ENCODE measurements around the gene IDH2. TPM values are rescaled to one million over a fixed set of nuclear protein-coding genes. Genes with fewer than 3 reads are reported as not detected.
"Not testable (repeated sequence)": the region's sequence is repeated elsewhere in the genome, so short reads cannot be mapped to it uniquely, and the experiment has no call there.

IDH2 gene
- total RNA-seq, 1 donor from 2014 or later: 1,067 TPM

- intact Hi-C loops (cut with DNase I): no loop called here
- ATAC-seq (ENCODE audit: poor library complexity) (no peak), DNase-seq (no peak)
Observed at GRCh38 chr15:90124507-90124906, 22.2 kb upstream of the IDH2 start.

- ATAC-seq (ENCODE audit: poor library complexity): no peak
- intact Hi-C loops (cut with DNase I): no loop called here
- DNase-seq: no peak
Observed at GRCh38 chr15:90121086-90121485, 18.8 kb upstream of the IDH2 start.

- DNase-seq (no peak), ATAC-seq (ENCODE audit: poor library complexity) (no peak)
- intact Hi-C loops (cut with DNase I): no loop called here
Observed at GRCh38 chr15:90119367-90119766, 17.1 kb upstream of the IDH2 start.

- DNase-seq: no peak
- intact Hi-C loops (cut with DNase I): no loop called here
- no peak for ATAC-seq (ENCODE audit: poor library complexity)
Observed at GRCh38 chr15:90115783-90116182, 13.5 kb upstream of the IDH2 start.

- intact Hi-C loops (cut with DNase I): no loop called here
- DNase-seq (no peak), ATAC-seq (ENCODE audit: poor library complexity) (no peak)
Observed at GRCh38 chr15:90114451-90114901, 12.2 kb upstream of the IDH2 start.

- ATAC-seq (ENCODE audit: poor library complexity): no peak
- intact Hi-C loops (cut with DNase I): no loop called here
Observed at GRCh38 chr15:90113166-90113565, 10.9 kb upstream of the IDH2 start.

GRCh38 chr15:90109163-90109751 lies 7.0 kb upstream of the IDH2 start:
- DNase-seq; ATAC-seq (ENCODE audit: poor library complexity); intact Hi-C loops (cut with DNase I): not testable (repeated sequence)

More at GRCh38 chr15:90113166-90113565, 10.9 kb upstream of the IDH2 start:
- no peak for DNase-seq

GRCh38 chr15:90108038-90108437 lies 5.8 kb upstream of the IDH2 start:
- intact Hi-C loops (cut with DNase I); ATAC-seq (ENCODE audit: poor library complexity); DNase-seq: not testable (repeated sequence)

- ATAC-seq (ENCODE audit: poor library complexity) (peak; percentile 57), DNase-seq (peak; percentile 75)
- intact Hi-C loops (cut with DNase I): no loop called here
Observed at GRCh38 chr15:90106522-90107117, 4.4 kb upstream of the IDH2 start.

GRCh38 chr15:90105521-90105920 lies 3.3 kb upstream of the IDH2 start:
- intact Hi-C loops (cut with DNase I): no loop called here
- no peak for ATAC-seq (ENCODE audit: poor library complexity)
- no peak for DNase-seq

GRCh38 chr15:90104551-90104950 lies 2.3 kb upstream of the IDH2 start:
- no peak for DNase-seq
- intact Hi-C loops (cut with DNase I): loop anchor here (5.0 kb wide), 1 partner anchor 128 kb away; the partner anchor contains the start of genes CIB1 and GDPGP1
- ATAC-seq (ENCODE audit: poor library complexity): no peak

GRCh38 chr15:90103701-90104329 lies 1.5 kb upstream of the IDH2 start:
- DNase-seq (no peak), ATAC-seq (ENCODE audit: poor library complexity) (peak; percentile 39)
- intact Hi-C loops (cut with DNase I): loop anchor here (5.0 kb wide), 1 partner anchor 128 kb away; the partner anchor contains the start of genes CIB1 and GDPGP1

GRCh38 chr15:90101130-90101968 lies 919 bp downstream of the IDH2 start:
- intact Hi-C loops (cut with DNase I): loop anchor here (5.0 kb wide), 1 partner anchor 131 kb away; the partner anchor contains the start of genes CIB1 and GDPGP1
- ATAC-seq (ENCODE audit: poor library complexity): peak; percentile 19
- DNase-seq: peak; percentile 79

- intact Hi-C loops (cut with DNase I): loop anchor here (5.0 kb wide), 1 partner anchor 132 kb away; the partner anchor contains the start of genes CIB1 and GDPGP1
- peak; percentile 11 for ATAC-seq (ENCODE audit: poor library complexity)
- peak; percentile 68 for DNase-seq
Observed at GRCh38 chr15:90099868-90100831, 2.1 kb downstream of the IDH2 start.

- intact Hi-C loops (cut with DNase I): no loop called here
Observed at GRCh38 chr15:90099072-90099867, 3.0 kb downstream of the IDH2 start.

GRCh38 chr15:90097475-90097874 lies 4.8 kb downstream of the IDH2 start:
- intact Hi-C loops (cut with DNase I): no loop called here
- DNase-seq (no peak), ATAC-seq (ENCODE audit: poor library complexity) (no peak)

More at GRCh38 chr15:90099072-90099867, 3.0 kb downstream of the IDH2 start:
- no peak for ATAC-seq (ENCODE audit: poor library complexity)
- no peak for DNase-seq

- ATAC-seq (ENCODE audit: poor library complexity) (peak; percentile 11), DNase-seq (no peak)
- intact Hi-C loops (cut with DNase I): no loop called here
Observed at GRCh38 chr15:90095521-90095959, 6.7 kb downstream of the IDH2 start.

Measured in Right ventricle myocardium superior (tissue), 1 donor.